ENCODE results near the gene SPANXA2.
"Not testable (repeated sequence)": the region's sequence is repeated elsewhere in the genome, so short reads cannot be mapped to it uniquely, and the experiment has no call there.

DNA sequence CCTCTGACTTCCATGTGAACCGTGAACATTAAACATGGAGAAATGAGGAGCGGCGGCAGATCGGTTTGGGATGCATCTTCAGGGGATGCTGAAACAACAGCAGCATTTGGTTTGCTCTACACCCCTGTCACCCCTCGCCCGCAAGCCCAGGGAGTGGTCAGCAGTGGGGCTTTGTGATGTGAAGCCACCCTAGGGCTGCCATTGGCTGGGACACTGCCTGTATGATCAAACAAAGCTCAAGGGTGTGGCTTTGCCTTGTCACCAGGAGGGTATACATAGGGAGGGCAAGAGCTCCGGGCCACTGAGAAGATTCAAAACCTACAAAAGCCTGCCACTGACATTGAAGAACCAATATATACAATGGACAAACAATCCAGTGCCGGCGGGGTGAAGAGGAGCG, at the start of gene SPANXA2:
- TF ChIP-seq, protein P1, sequence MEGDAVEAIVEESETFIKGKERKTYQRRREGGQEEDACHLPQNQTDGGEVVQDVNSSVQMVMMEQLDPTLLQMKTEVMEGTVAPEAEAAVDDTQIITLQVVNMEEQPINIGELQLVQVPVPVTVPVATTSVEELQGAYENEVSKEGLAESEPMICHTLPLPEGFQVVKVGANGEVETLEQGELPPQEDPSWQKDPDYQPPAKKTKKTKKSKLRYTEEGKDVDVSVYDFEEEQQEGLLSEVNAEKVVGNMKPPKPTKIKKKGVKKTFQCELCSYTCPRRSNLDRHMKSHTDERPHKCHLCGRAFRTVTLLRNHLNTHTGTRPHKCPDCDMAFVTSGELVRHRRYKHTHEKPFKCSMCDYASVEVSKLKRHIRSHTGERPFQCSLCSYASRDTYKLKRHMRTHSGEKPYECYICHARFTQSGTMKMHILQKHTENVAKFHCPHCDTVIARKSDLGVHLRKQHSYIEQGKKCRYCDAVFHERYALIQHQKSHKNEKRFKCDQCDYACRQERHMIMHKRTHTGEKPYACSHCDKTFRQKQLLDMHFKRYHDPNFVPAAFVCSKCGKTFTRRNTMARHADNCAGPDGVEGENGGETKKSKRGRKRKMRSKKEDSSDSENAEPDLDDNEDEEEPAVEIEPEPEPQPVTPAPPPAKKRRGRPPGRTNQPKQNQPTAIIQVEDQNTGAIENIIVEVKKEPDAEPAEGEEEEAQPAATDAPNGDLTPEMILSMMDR (IDR thresholded peaks at IDR 0.05) = not testable (repeated sequence)
- TF ChIP-seq POLR2A, EP300, POLR2AphosphoS5 (IDR thresholded peaks at IDR 0.05): not testable (repeated sequence)
